Measurements from ENCODE around the gene PTPRC. TPM values are rescaled to one million over a fixed set of nuclear protein-coding genes. Genes with fewer than 3 reads are reported as not detected.

The PTPRC gene
- total RNA-seq, 1 experiment from 2014 or later: 1.4 TPM

GRCh38 chr1:198669023-198669698, 30.3 kb downstream of the PTPRC start:
- no TSS peak for BruUV-seq (replicated peaks)
- in situ Hi-C loops (cut with HindIII; ENCODE audit: low pct_unique_long_range_greater_than_20kb, low sequenced_read_pairs): no loop called here
- ChIA-PET CTCF (no interaction called here), POLR2A (no interaction called here)
- Histone ChIP-seq H3K9me3 (ENCODE audit: control insufficient read depth, insufficient read depth, low read depth, low read length) (no peaks in the 10 kb centered on the region), H3K27me3 (ENCODE audit: control insufficient read depth, insufficient read depth, low read length) (no peaks in the 10 kb centered on the region), H3K4me3 (ENCODE audit: low read depth in 2 of 2, low read length in 2 of 2) (no peak overlapping the region), H3K36me3 (ENCODE audit: control insufficient read depth, insufficient read depth, low read length) (no peaks in the 10 kb centered on the region), H3K27ac (ENCODE audit: low read length) (peak overlapping the region; percentile 77), H3K4me1 (ENCODE audit: control insufficient read depth, insufficient read depth, low read length) (peaks cover 4% of the 10 kb centered on the region; the same call in 1 of the 2 replicates)
- ATAC-seq (peak; percentile 99), DNase-seq (ENCODE audit: low read depth, low spot score) (no peak)
- intact Hi-C loops (cut with micrococcal nuclease; ENCODE audit: unreplicated experiment): no loop called here
- TF ChIP-seq CTCF (IDR thresholded peaks at IDR 0.05): no peak
- TF ChIP-seq POLR2AphosphoS5 (IDR thresholded peaks at IDR 0.05; ENCODE audit: low read depth, low read length): peak; percentile 81; the same call in 1 of the 2 replicates
- TF ChIP-seq REST (IDR thresholded peaks at IDR 0.05; ENCODE audit: insufficient read depth in 1 of 2, low read depth in 2 of 2, low read length in 1 of 2): no peak
- TF ChIP-seq TCF7L2 (IDR thresholded peaks at IDR 0.05; ENCODE audit: low read depth, low read length): peak; percentile 76
- TF ChIP-seq SIN3A (IDR thresholded peaks at IDR 0.05; ENCODE audit: borderline replicate concordance, insufficient read depth, low read depth, low read length): no peak

GRCh38 chr1:198669771-198670170, 30.9 kb downstream of the PTPRC start:
- H3K36me3 ChIP-seq (ENCODE audit: control insufficient read depth, insufficient read depth, low read length): no peaks in the 10 kb centered on the region
- peaks cover 4% of the 10 kb centered on the region; the same call in 1 of the 2 replicates for H3K4me1 ChIP-seq (ENCODE audit: control insufficient read depth, insufficient read depth, low read length)
- ChIA-PET POLR2A (no interaction called here), CTCF (no interaction called here)
- intact Hi-C loops (cut with micrococcal nuclease; ENCODE audit: unreplicated experiment) (no loop called here), in situ Hi-C loops (cut with HindIII; ENCODE audit: low pct_unique_long_range_greater_than_20kb, low sequenced_read_pairs) (no loop called here)
- BruUV-seq (replicated peaks): no TSS peak
- H3K4me3 ChIP-seq (ENCODE audit: low read depth in 2 of 2, low read length in 2 of 2): no peak overlapping the region
- no peak for DNase-seq (ENCODE audit: low read depth, low spot score)
- peak overlapping the region; percentile 74 for H3K27ac ChIP-seq (ENCODE audit: low read length)
- no peaks in the 10 kb centered on the region for H3K27me3 ChIP-seq (ENCODE audit: control insufficient read depth, insufficient read depth, low read length)
- H3K9me3 ChIP-seq (ENCODE audit: control insufficient read depth, insufficient read depth, low read depth, low read length): no peaks in the 10 kb centered on the region
- no peak for ATAC-seq
- TF ChIP-seq CTCF (IDR thresholded peaks at IDR 0.05): no peak
- TF ChIP-seq POLR2AphosphoS5 (IDR thresholded peaks at IDR 0.05; ENCODE audit: low read depth, low read length): no peak
- no peak for TF ChIP-seq SIN3A (IDR thresholded peaks at IDR 0.05; ENCODE audit: borderline replicate concordance, insufficient read depth, low read depth, low read length)
- TF ChIP-seq REST (IDR thresholded peaks at IDR 0.05; ENCODE audit: insufficient read depth in 1 of 2, low read depth in 2 of 2, low read length in 1 of 2): no peak
- no peak for TF ChIP-seq TCF7L2 (IDR thresholded peaks at IDR 0.05; ENCODE audit: low read depth, low read length)
